Measurements from ENCODE around the gene COL6A3. TPM values are rescaled to one million over a fixed set of nuclear protein-coding genes. Genes with fewer than 3 reads are reported as not detected.
A peak's percentile ranks its signal among the peaks of the same experiment; 100 is the strongest.

Gene COL6A3
- total and polyA plus RNA-seq, 2 of the 13 experiments (the other 11 are each of a cell fraction or from before 2014, with no cell fraction given), result 0.03 TPM; not detected in 1

- FAIRE-seq, result peak; percentile 4
- Histone ChIP-seq H3K4me2 (ENCODE audit: low read depth, low read length) (no peak overlapping the region), H3K4me3 (replicated peaks in 1 of 3; ENCODE audit: insufficient read depth in 1 of 3, low read depth in 2 of 3, low read length in 3 of 3) (no peak overlapping the region), H3K4me1 (ENCODE audit: insufficient read depth, low read length) (no peaks in the 10 kb centered on the region), H4K20me1 (ENCODE audit: insufficient read depth, low read length) (no peaks in the 10 kb centered on the region; the same call in 1 of the 2 replicates), H2AFZ (ENCODE audit: low read length) (no peak overlapping the region), H3K27ac (ENCODE audit: extremely low read length, insufficient read depth, low read length) (no peak overlapping the region), H3K27me3 (ENCODE audit: control insufficient read depth in 1 of 2, insufficient read depth in 2 of 2, low read length in 2 of 2) (peaks cover 7 to 72% of the 10 kb centered on the region in 2 experiments; a peak in 3 of 5 replicates), H3K9me3 (ENCODE audit: low read length) (no peaks in the 10 kb centered on the region), H3K79me2 (ENCODE audit: insufficient read depth, low read length) (no peaks in the 10 kb centered on the region), H3K9ac (ENCODE audit: insufficient read depth, low read depth, low read length) (no peak overlapping the region), H3K36me3 (replicated peaks in 1 of 2; ENCODE audit: control insufficient read depth in 1 of 2, insufficient read depth in 2 of 2, low read length in 2 of 2) (no peaks in the 10 kb centered on the region)
- DNase-seq (ENCODE audit: low spot score), result no peak
- no peak for TF ChIP-seq TCF7L2 (IDR thresholded peaks at IDR 0.05; ENCODE audit: low read depth, low read length)
- TF ChIP-seq, protein P1, sequence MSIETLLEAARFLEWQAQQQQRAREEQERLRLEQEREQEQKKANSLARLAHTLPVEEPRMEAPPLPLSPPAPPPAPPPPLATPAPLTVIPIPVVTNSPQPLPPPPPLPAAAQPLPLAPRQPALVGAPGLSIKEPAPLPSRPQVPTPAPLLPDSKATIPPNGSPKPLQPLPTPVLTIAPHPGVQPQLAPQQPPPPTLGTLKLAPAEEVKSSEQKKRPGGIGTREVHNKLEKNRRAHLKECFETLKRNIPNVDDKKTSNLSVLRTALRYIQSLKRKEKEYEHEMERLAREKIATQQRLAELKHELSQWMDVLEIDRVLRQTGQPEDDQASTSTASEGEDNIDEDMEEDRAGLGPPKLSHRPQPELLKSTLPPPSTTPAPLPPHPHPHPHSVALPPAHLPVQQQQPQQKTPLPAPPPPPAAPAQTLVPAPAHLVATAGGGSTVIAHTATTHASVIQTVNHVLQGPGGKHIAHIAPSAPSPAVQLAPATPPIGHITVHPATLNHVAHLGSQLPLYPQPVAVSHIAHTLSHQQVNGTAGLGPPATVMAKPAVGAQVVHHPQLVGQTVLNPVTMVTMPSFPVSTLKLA (IDR thresholded peaks at IDR 0.05), result peak; percentile 99
- intact Hi-C loops (cut with micrococcal nuclease; ENCODE audit: unreplicated experiment) (no loop called here), in situ Hi-C loops (cut with HindIII; ENCODE audit: extremely low pct_ligation_motif_present, low pct_unique_long_range_greater_than_20kb) (no loop called here)
- no TSS peak for BruUV-seq (replicated peaks)
- POLR2A ChIA-PET, result no interaction called here
- WGBS (ENCODE audit: low lambda C conversion rate), result 37% methylated on average over 7 of the region's 7 CpGs
- CTCF ChIA-PET (ENCODE audit: low intra/inter-chr PET ratio, low total read pairs), result no interaction called here
- ATAC-seq, result no peak
Measured at GRCh38 chr2:237364655-237365054, 49.3 kb downstream of the COL6A3 start.

GRCh38 chr2:237361194-237362004 is 52.6 kb downstream of the COL6A3 start:
- H3K27ac ChIP-seq (ENCODE audit: extremely low read length, insufficient read depth, low read length), result no peak overlapping the region
- H3K4me3 ChIP-seq (replicated peaks in 1 of 3; ENCODE audit: insufficient read depth in 1 of 3, low read depth in 2 of 3, low read length in 3 of 3), result no peak overlapping the region
- H2AFZ ChIP-seq (ENCODE audit: low read length), result no peak overlapping the region
- peaks cover 11 to 87% of the 10 kb centered on the region in 2 experiments; a peak in 4 of 5 replicates for H3K27me3 ChIP-seq (ENCODE audit: control insufficient read depth in 1 of 2, insufficient read depth in 2 of 2, low read length in 2 of 2)
- no peak for TF ChIP-seq TFE3 (CRISPR knock-in tag; IDR thresholded peaks at IDR 0.05)
- peak; percentile 86; the same call in 1 of the 2 replicates for TF ChIP-seq EZH2 (conservative IDR thresholded peaks at IDR 0.05; ENCODE audit: low read depth, low read length)
- no peak for TF ChIP-seq ZNF549 (CRISPR knock-in tag; IDR thresholded peaks at IDR 0.05)
- no peaks in the 10 kb centered on the region for H3K36me3 ChIP-seq (replicated peaks in 1 of 2; ENCODE audit: control insufficient read depth in 1 of 2, insufficient read depth in 2 of 2, low read length in 2 of 2)
- no peak overlapping the region for H3K9ac ChIP-seq (ENCODE audit: insufficient read depth, low read depth, low read length)
- no peak for FAIRE-seq
- no peaks in the 10 kb centered on the region for H3K4me1 ChIP-seq (ENCODE audit: insufficient read depth, low read length)
- no peak for DNase-seq (ENCODE audit: low spot score)
- CTCF ChIA-PET (ENCODE audit: low intra/inter-chr PET ratio, low total read pairs), result no interaction called here
- no TSS peak for BruUV-seq (replicated peaks)
- WGBS (ENCODE audit: low lambda C conversion rate), result 35% methylated on average over 22 of the region's 22 CpGs
- POLR2A ChIA-PET, result no interaction called here
- intact Hi-C loops (cut with micrococcal nuclease; ENCODE audit: unreplicated experiment), result no loop called here
- H3K4me2 ChIP-seq (ENCODE audit: low read depth, low read length), result no peak overlapping the region
- H3K79me2 ChIP-seq (ENCODE audit: insufficient read depth, low read length), result no peaks in the 10 kb centered on the region
- no peaks in the 10 kb centered on the region for H4K20me1 ChIP-seq (ENCODE audit: insufficient read depth, low read length)
- in situ Hi-C loops (cut with HindIII; ENCODE audit: extremely low pct_ligation_motif_present, low pct_unique_long_range_greater_than_20kb), result no loop called here
- ATAC-seq, result no peak
- H3K9me3 ChIP-seq (ENCODE audit: low read length), result no peaks in the 10 kb centered on the region

Data from HepG2 (cell line).